ENCODE data around the gene ARHGAP8. TPM values are rescaled to one million over a fixed set of nuclear protein-coding genes. Genes with fewer than 3 reads are reported as not detected.

The ARHGAP8 gene
- total and polyA plus RNA-seq, 10 donors, result 2.7 to 71.6 (median 19.7) TPM

DNA sequence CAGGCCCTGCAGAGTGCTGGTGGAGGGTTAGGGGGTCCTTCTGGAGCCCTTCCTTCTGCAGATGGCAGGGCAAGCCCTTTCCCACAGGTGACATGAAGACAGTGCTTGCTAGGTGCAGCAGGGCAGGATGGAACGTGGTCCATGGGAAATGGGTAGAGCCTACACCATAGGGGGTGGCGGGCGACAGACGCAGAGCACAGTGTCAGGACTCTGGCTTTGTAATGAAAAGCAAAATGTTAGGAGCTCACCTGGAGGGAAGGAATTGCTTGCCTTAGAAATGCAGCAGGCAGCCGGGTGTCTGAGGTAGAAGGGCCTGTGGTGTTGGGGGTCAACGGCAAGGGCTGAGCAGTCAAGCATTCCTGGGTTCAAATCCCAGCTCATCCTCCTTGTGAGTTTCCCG, 54.9 kb downstream of the ARHGAP8 start:
- Histone ChIP-seq H3K27ac (no peak overlapping the region), H3K4me1 (peaks cover 0 to 19% (median 10%) of the 10 kb centered on the region in 6 donors), H3K36me3 (no peaks in the 10 kb centered on the region), H3K9me3 (no peaks in the 10 kb centered on the region), H3K27me3 (replicated peaks in 1 of 7) (peaks cover 0 to 8% (median 0%) of the 10 kb centered on the region in 7 donors), H3K4me3 (no peak overlapping the region)
- no peak for DNase-seq
- TF ChIP-seq POLR2A (IDR thresholded peaks at IDR 0.05) (no peak), POLR2AphosphoS5 (IDR thresholded peaks at IDR 0.05) (no peak)
- TF ChIP-seq, protein P1, sequence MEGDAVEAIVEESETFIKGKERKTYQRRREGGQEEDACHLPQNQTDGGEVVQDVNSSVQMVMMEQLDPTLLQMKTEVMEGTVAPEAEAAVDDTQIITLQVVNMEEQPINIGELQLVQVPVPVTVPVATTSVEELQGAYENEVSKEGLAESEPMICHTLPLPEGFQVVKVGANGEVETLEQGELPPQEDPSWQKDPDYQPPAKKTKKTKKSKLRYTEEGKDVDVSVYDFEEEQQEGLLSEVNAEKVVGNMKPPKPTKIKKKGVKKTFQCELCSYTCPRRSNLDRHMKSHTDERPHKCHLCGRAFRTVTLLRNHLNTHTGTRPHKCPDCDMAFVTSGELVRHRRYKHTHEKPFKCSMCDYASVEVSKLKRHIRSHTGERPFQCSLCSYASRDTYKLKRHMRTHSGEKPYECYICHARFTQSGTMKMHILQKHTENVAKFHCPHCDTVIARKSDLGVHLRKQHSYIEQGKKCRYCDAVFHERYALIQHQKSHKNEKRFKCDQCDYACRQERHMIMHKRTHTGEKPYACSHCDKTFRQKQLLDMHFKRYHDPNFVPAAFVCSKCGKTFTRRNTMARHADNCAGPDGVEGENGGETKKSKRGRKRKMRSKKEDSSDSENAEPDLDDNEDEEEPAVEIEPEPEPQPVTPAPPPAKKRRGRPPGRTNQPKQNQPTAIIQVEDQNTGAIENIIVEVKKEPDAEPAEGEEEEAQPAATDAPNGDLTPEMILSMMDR (IDR thresholded peaks at IDR 0.05 in 8 of 11, conservative IDR thresholded peaks at IDR 0.05 in 3 of 11), result no peak
- intact Hi-C loops (cut with DNase I; ENCODE audit: low total_unique reads), result no loop called here
- 73 to 91% (median 86%) methylated on average over 7 of the region's 7 CpGs for WGBS, 5 donors

DNA sequence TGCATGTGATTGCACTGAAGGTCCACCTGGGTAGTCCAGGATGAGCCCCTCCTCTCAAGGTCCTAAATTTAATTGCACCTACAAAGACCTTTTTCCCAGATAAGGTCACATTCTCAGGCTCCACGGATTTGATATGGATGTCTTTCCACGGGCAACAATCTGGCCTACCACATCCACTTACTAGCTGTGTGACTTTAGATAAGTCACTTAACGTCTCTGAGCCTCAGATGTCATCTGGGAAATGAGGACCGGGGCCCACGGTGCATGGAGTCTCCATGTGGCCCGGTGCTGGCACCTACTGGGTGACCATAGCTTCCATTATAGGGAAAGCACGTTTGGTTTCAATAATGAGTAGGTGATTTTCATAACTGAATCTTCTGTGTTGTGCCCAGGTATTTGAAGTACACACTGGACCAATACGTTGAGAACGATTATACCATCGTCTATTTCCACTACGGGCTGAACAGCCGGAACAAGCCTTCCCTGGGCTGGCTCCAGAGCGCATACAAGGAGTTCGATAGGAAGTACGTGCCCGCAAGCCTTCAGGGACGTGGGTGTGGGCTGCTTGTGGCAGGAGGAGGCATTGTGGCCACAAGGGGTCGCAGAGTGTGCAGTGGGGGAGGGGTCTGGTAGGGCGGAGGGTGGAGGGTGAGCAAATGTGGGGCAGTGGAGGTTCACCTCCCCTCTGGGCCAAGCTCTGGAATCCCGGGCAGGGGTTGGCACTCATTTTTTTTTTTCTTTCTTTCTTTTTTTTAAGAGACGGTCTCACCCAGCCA, 55.7 kb downstream of the ARHGAP8 start:
- 36 to 50% (median 47%) methylated on average over 16 to 21 of the region's 21 CpGs for WGBS, 5 donors
- TF ChIP-seq POLR2A (IDR thresholded peaks at IDR 0.05), result no peak
- TF ChIP-seq POLR2AphosphoS5 (IDR thresholded peaks at IDR 0.05), result peak in 2 of 3 donors; percentile 25 to 59
- TF ChIP-seq, protein P1 (IDR thresholded peaks at IDR 0.05 in 8 of 11, conservative IDR thresholded peaks at IDR 0.05 in 3 of 11), result peak in 7 of 11 experiments; percentile 12 to 50 (median 37)

DNA sequence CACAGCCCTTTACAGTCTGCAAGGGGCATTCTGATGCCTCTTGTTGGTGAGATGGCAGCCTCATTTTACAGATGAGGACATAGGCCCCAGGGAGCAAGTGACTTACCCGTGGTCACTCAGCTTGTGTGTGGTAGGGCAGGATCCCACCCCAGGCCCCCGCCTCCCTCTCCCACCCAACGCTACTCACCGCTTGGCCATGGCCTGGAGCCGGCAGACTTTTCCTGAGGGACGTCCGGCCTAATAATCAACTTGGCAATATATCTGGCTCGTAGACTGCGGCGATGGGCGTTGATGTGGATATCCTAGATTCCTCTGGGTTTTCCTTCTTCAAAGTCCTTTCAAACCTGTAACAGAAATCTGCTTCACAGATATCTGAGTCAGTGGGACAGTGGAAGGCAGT, 57.1 kb downstream of the ARHGAP8 start:
- TF ChIP-seq POLR2AphosphoS5 (IDR thresholded peaks at IDR 0.05) (peak; percentile 34 to 52 (median 43)), POLR2A (IDR thresholded peaks at IDR 0.05) (no peak)
- 63 to 88% (median 73%) methylated on average over 11 of the region's 11 CpGs for WGBS, 5 donors
- H3K4me1 ChIP-seq, result peaks cover 0 to 19% (median 10%) of the 10 kb centered on the region in 6 donors
- peak; percentile 74 for DNase-seq
- H3K4me3 ChIP-seq, result no peak overlapping the region
- peak overlapping the region in 5 of 8 donors; percentile 41 to 71 (median 63) for H3K27ac ChIP-seq
- peaks cover 0 to under 1% (median 0%) of the 10 kb centered on the region in 6 donors for H3K36me3 ChIP-seq
- no peaks in the 10 kb centered on the region for H3K9me3 ChIP-seq
- H3K27me3 ChIP-seq (replicated peaks in 1 of 7), result peaks cover 0 to 6% (median 0%) of the 10 kb centered on the region in 7 donors
- intact Hi-C loops (cut with DNase I; ENCODE audit: low total_unique reads), result no loop called here

More for the DNA sequence above, 55.7 kb downstream of the ARHGAP8 start:
- Histone ChIP-seq H3K27ac (peak overlapping the region in 5 of 8 donors; percentile 41 to 71 (median 63)), H3K4me3 (no peak overlapping the region), H3K9me3 (no peaks in the 10 kb centered on the region), H3K27me3 (replicated peaks in 1 of 7) (peaks cover 0 to 8% (median 0%) of the 10 kb centered on the region in 7 donors), H3K36me3 (no peaks in the 10 kb centered on the region), H3K4me1 (peaks cover 0 to 19% (median 10%) of the 10 kb centered on the region in 6 donors)
- intact Hi-C loops (cut with DNase I; ENCODE audit: low total_unique reads), result no loop called here
- no peak for DNase-seq

DNA sequence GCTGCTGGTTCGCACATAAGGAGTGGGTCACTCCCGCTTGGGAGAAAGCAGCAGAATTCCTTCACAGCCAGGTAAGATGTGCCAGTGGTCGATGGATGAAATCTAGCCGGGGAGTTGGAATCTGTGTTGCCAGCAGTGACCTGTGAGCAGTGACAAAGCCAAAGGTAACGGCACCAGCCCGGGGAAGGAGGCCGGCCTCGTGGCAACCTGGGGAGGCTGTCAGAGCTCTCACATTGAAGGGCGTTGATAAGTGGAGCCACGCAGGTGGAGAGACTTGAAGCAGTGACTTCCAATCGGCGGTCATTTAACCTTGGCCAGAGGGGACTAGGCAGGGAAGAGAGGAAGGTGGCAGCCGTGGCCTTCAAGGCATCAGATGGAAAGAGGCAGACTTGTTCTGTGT, 58.8 kb downstream of the ARHGAP8 start:
- Histone ChIP-seq H3K27ac (peak overlapping the region in 1 of 8 donors; percentile 63), H3K4me1 (peaks cover 0 to 19% (median 10%) of the 10 kb centered on the region in 6 donors), H3K9me3 (no peaks in the 10 kb centered on the region), H3K4me3 (no peak overlapping the region), H3K36me3 (peaks cover 0 to 11% (median 0%) of the 10 kb centered on the region in 6 donors), H3K27me3 (replicated peaks in 1 of 7) (no peaks in the 10 kb centered on the region)
- WGBS, 5 donors, result 81 to 92% (median 87%) methylated on average over 12 to 13 of the region's 13 CpGs
- TF ChIP-seq, protein P1 (IDR thresholded peaks at IDR 0.05 in 8 of 11, conservative IDR thresholded peaks at IDR 0.05 in 3 of 11), result no peak
- DNase-seq, result peak; percentile 47
- intact Hi-C loops (cut with DNase I; ENCODE audit: low total_unique reads), result no loop called here
